HG03196 (cell line): Measurements from ENCODE around the gene SDK1.
"Not testable (repeated sequence)": the region's sequence is repeated elsewhere in the genome, so short reads cannot be mapped to it uniquely, and the experiment has no call there.

Experiments
- ATAC-seq: cut with Tn5 transposase; IDR thresholded peaks from one replicate; pipeline ENCODE4 v1.9.1; 2021; ENCODE audit not compliant: unreplicated experiment

Gene SDK1

DNA sequence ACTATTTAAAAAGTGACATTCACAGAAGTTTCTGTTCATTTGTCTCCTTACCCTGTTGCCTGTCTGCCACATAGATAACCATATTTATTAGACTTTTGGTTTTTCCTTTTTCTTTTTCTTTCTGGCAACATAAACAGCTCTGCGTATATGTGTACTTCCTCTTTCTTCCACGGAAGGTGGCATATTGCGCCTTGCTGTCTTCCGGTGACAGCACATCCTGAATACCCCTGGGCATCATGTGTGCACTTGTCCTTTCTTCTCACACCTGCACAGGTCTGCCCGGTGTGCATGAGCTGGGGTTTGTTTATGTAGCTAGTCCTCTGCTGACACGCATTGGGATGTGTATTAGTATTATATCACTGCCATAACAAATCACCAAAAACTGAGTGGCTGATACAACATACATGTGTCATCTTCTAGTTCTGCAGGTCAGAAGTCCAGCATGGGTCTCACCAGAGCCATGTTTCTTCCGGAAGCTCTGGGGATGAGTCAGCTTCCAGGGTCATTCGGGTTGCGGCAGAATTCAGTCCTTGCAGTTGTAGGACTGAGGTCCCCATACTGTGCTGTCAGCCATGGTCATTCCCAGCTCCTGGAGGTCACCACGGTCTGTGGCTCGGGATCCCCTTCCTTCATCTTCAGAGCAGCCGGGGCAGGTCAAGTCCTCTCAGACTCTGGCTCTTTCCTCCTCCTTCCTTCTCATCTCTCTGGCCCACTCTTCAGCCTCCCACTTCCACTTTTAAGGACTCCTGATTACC is 785.1 kb downstream of the SDK1 start:
- no peak for ATAC-seq

DNA sequence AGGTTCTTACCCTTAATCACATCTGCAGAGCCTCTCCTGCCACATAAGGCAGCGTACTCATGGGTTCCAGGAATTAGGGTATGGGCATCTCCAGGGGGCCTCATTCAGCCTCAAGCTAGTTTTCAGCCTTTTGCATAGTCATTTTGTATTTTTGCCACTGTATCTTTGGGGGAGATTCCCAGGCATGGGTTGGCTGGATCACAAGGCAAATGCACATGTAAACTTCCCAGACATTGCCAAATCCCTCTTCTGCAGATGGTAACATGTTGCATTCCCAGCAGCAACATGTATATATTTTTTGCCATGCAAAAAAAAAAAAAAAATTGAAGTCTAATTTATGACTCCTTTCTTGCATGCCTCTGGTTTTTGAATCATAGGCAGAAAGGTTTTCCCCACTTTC is 785.7 kb downstream of the SDK1 start:
- no peak for ATAC-seq

DNA sequence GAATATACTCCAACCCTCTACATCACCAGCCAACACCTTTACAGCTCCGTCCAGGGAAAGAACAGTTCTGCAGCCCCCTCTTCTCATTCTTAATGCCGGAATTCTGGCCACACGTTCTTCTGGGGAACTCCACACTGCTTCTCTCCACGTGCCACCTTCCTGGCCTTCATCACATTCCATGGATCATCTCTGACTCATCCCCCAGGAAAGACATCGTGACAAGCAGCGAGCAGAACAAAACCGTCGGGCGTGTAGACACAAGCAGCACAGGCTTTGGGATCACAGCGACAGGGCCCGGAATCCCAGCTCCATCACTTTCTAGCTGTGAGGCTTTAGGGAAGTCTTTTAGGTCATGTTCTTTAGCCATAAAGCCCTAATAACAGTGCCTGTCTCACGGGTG is 790.7 kb downstream of the SDK1 start:
- ATAC-seq = no peak

DNA sequence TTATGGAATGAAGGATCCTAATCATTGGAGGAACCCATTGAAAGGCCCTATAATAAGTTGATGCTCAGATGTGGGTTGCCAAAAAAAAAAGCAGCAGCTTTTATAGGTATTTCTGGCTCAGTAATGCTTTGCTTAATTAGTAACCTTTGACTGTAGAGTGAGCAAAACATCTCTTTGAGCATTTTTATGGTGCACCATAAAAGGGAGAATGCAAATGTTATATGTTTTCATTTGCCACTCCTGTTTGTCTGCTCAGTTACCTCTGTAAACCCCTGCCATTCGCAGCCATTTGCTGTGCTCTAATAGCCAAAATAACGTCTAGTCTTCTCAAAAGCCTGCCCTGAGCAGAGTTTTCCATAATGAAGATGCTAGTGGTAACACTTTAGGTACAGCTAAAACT is 792.0 kb downstream of the SDK1 start:
- no peak for ATAC-seq

DNA sequence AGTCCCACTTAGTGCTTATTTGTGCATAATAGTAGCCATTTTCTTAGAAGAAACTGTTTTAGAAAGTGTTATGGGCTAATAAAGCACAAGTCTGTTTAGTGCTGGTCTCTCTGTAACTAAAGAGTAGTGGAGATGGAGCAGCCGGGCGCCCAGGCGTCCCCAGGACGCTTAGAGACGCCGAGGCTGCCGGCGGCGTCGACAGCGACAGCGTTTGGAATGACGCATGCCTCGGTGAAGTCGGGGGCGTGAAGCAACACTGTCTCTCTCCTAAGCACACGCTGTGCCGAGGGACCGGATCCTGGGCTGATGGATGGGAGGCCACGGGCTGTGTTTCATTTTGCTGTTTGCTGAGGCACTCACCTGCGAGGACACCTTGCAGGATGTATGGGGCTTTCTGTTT is 792.4 kb downstream of the SDK1 start:
- ATAC-seq = no peak

DNA sequence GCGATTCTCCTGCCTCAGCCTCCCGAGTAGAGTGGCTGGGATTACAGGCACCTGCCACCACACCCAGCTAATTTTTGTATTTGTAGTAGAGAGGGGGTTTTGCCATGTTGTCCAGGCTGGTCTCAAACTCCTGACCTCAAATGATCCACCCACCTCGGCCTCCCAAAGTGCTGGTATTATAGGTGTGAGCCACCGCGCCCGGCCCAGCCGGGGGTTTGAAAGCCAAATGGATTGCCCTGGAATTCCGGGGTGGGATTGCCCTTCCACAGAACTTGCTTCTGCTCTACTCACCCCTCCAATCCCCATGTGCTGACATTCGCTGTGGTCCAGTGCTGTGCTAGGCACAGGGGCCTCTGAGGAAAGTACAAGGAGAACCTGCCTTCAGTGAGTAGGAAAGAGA is 793.1 kb downstream of the SDK1 start:
- ATAC-seq = not testable (repeated sequence)

DNA sequence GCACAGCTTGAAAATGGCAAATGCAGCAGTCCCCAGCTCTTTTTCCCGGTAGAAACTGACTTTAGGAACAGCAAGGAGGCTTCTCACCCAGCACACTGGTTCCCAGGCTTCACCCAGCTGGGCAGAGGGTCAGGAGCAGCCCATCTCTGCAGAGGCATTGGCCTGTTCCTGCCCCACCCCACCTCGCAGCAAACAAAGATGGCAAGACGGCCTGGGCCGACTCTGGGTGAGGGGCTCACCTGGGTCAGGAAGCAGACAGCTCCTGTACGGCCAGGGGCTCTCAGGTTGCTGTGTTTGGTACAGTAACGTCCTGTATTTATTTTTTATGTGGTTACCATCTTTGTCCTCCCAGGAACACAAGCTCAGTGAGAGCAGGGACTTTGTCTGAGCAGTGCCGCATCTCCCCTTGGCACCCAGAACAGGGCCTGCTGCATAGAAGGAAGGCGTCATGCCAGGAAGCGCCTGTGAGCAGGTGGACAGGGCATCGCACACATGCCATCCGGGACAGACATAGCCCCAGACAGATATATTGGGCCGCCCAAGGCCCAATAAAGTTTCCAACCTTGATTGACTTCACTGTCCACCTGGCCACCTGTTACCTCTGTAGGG is 796.1 kb downstream of the SDK1 start:
- no peak for ATAC-seq

DNA sequence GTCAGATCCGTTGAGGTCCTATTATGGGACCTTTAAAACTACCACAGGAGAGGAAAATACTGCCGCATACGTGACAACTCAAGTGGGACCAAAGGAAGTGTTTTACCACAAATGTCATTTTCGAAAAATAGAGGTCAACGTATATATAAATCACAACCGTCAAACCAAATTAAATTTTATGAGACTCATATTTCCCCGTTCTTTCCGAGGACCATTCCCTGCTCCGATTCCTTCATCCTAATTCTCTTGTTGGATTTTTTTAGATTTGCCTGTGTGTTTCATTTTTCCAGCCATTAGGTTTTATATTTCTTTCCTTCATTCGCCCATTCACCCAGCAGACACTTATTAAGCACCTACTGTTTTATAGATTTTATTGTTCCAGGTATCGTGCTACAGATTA is 797.1 kb downstream of the SDK1 start:
- no peak for ATAC-seq

DNA sequence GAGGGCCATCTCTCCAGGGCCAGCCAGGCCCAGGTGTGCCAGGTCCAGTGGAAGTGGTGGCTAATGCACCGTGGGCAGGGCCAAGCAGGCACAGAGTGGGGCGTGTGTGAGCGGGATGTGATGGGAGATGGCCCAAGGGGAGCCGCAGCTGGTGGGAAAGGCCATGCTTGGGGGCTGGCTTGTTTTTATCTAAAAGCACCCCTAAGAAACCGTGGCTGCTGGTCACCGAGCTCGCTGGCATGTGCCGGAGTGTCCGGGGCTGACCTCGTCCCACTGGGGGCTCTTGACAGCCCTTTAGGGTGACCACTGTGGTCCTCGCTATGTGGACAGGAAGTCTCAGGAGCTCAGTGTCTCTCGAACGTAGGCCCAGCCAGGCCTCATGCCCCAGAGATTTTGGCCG is 798.6 kb downstream of the SDK1 start:
- ATAC-seq = no peak

DNA sequence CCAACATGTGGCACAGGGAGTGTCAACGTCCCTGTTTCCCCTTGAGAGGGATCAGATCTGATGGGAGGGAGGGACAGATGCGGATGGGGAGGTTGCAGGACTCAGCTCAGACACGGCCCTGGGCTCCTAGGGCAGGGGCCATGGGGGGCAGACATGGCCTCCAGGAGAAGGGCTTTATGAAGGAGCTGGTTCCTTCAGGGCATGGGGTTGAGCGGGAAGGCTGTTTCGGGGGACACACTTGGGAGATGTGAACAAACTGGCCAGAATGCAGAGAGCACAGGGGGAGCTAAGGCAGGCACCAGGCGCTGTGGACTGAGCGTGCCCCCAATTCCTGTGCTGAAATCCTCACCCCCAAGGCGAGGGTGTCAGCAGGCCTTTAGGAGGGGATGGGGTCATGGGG is 799.1 kb downstream of the SDK1 start:
- ATAC-seq = no peak

DNA sequence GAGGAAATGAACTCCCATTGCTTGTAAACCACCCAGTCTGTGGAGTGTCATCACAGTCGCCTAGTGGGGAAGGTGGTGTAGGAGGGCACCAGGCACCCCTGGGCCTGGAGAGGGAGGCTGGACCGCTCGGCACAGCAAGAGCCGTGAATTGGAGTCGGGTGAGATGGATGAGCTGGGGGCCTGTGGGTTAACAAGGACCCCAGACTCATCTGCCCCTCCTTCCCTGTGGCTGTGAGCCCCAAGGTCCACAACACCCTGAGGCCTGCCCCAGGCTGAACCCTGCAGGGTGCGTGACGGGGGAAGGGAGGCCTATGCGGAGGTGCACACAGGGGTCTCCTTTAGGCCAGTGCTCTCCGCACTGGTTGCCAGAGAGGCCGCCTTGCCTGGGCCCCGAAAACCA is 799.6 kb downstream of the SDK1 start:
- ATAC-seq = no peak

DNA sequence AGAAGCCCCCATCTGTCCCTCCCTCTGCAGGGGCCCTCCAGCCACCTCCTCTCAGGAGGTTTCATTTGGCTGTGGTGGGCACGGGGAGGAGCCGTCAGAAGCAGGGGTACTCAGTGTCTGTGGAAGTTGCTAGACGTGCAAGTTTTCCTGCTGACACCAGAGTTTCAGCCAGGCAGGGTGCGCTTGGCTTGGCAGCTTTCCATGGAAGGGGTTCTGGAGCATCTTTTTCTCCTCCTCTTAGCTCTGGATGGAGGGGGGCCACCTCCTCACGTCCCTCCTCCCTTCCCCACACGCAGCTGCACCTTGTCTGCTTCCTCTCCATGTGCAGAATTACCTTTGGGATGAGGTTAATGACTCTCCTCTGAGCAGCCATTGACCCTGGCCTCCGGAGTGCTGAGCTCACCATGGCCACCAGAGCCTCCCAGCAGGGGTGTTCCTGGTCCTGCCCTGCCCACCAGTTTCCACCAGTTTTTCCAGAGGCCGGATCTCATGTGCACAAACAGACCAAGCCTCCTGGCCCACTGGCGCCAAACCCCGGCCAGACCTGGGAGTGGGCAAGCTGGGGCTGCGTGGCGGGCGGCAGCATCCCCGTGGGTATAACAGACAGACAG is 801.3 kb downstream of the SDK1 start:
- ATAC-seq = no peak

DNA sequence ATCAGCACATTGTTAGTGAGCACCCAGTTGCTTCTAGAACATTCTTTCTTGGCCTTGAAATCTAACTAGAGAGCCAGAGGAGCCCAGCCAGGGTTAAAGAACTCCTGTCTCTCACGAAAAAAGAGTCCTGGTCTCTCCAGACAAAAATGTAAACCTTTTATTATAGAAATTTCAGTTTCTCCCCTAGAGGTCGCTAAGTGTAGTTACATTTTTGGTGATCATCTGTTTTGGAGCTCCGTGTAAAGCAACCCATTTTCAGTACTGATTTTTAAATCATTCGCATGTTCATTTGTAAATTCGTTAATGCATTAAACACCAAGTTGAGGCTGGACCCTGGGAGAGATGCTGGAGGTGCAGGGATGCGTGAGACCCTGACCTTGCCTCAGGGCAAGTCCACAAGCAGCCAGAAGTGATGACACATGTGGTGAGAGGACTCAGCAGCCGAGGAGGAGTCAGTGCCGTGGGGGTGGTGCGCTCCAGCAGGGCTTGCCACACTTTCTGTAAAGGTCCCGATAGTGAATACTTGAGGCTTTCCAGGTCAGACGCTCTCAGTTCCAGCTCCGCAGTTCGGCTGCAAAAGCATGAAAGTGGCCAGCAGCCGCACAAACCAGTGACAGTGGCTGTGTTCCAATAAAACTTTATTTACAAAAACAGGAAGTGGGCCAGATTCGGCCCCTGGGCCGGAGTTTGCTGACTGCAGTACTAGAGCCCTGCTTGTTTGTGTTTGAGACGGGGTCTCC is 802.5 kb downstream of the SDK1 start:
- ATAC-seq = no peak

DNA sequence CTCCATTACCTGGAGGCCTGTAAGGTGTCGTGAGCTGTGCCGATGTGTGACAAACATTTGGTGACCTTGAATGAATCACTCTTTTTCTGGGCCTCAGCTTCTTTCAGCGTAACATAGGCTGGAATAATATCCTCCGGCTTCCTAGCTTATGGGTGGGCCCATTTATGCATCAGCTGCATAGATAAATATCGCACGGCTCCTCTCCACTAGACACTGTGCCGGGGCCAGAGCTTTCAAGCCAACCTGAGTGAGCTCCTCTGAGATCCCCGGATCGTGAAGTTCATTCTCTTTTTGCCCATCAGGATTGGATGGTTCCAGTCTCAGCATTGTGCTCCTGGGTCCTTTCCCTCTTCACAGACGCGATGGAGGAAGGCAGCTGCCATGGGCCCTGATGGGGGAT is 806.8 kb downstream of the SDK1 start:
- ATAC-seq = no peak

DNA sequence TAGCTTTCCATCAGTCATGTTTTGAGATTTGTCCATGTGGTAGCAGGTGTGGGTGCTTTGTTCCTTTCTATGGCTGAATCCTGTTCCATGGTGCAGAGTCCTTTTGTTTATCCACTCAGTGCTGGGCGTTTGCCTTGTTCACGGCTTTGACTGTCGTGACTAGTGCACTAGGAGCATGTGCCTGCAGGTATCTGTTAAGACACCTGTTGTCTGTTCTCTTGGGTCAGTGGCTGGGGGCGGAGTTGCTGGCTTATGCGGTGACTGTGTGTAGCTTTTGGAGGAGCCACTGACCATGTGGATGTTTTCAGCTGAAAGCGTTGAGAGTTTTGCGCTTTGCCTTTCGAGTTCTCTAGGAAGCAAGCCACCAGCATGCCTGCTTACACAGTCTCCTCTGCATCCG is 807.9 kb downstream of the SDK1 start:
- ATAC-seq = no peak

DNA sequence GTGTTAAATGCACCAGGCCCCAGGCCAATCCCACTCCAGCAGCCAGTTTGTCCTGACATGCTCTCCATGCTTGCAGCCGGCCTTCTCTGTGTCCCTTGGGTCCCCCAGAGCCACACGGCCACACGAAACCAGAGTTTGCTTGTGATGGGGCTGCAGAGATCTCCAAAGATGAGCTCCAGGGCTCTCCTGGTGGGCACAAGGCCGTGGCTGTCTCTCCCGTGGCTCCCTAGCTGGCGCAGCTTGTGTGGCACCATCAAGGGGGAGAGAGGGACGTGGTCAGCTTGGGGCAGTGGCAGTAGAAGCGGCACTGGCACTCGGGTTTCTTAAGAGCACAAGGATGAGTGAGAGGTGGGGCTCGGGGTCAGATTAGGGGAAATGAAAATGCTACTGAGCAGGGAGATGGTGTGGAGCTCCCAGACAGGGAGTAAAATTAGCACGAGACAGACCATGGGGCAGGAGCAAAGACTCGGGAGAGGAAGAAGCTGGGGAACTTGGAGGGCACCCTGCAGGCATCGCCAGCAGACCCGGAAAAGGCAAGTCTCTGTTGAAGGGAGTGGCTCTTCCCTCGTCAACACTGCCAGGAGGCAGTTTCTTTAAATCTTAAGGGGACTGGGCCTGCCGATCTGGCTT is 808.5 kb downstream of the SDK1 start:
- no peak for ATAC-seq

DNA sequence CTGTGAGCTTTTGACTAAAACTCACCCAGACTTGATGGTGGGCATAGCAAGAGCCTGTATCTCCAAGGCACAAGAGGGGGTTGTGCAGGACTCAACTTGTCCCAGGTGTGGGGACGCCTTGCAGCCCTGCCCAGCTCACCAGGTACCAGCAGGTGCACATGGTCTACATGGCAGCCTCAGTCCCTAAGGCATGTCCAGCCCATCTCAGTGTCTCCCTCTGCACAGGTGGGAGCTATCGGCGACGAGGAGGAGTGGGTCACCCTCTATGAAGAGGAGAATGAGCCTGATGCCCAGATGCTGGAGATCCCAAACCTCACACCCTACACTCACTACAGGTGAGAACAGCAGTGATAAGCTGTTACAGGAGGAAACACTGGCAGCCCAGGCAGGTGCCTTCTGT is 809.4 kb downstream of the SDK1 start:
- ATAC-seq = no peak

DNA sequence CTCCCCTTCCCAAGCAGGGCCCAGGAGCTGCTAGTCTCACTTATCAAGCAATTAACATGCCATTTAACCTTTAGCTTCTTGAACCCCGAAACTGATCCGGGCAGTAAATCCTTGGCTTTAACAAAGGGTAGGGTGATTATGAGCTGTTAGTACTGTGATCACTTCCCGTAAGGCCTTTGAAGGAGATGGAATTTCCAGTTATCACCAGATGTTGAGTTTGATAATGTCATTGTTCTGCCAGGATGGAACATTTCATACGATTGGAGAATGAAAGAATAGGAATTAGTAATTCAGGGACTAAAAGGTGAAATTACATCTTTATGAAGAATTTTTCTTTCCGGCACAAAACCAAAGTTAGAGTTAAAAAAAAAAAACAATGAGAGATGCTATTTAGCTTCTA is 810.1 kb downstream of the SDK1 start:
- ATAC-seq = no peak

DNA sequence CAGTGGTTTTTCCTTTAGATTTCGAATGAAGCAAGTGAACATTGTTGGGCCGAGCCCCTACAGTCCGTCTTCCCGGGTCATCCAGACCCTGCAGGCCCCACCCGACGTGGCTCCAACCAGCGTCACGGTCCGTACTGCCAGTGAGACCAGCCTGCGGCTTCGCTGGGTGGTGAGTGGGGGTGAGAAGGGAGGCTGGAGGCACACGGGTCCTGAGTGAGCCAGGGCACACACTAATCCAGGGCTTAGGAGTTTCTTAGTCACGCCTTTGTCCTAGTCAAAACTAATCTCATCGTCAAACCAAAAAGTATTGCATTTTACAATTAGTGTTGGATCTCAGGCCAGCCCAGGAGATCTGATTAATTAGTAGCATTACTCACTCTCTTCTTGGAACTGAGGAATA is 812.2 kb downstream of the SDK1 start:
- ATAC-seq = no peak

DNA sequence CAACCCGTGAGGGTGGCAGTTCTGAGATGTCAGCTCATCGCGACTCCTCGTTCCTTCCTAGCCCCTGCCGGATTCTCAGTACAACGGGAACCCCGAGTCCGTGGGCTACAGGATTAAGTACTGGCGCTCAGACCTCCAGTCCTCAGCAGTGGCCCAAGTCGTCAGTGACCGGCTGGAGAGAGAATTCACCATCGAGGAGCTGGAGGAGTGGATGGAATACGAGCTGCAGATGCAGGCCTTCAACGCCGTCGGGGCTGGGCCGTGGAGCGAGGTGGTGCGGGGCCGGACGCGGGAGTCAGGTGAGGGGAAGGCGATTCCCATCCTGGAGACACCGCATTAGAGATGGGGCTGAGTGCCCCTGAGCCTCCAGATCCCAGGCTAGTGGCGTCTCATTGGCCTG is 812.9 kb downstream of the SDK1 start:
- no peak for ATAC-seq

DNA sequence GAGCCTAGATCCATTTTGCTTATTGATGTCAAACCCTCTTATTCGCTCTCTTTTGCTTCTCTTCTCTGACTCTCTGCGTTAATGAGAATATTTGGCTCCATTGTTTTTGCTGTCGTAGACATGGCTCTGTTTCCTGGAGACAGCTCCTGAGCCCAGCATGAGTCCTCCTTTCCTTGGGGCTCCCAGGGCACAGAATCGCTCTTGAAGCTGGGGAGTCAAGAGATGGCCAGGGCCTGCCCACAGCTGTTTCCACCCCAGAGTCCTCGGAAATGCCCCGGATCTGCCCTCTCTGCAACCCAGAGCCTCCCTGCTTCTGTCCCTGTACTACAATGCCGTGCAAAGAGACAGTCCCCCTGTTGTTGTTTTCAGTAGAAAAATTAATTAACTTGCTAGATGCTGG is 814.4 kb downstream of the SDK1 start:
- no peak for ATAC-seq
